A549 (cell line): ENCODE measurements around the gene TENM3.

ENCODE experiments used
- PHF8 ChIP-seq: fragments of 200-600 bp; sonication (generic); IDR thresholded peaks from 2 replicates; pipeline ENCODE4 v1.6.1; 2016; ENCODE audit warnings: low read depth, mild to moderate bottlenecking, antibody characterized with exemption, moderate library complexity, borderline replicate concordance
- TF ChIP-seq, protein P1 (sequence below): fragments of >200 bp; sonication (Bioruptor Twin); formaldehyde crosslinking; IDR thresholded peaks from 3 replicates; pipeline ENCODE4 v1.5.1; 2016

DNA sequence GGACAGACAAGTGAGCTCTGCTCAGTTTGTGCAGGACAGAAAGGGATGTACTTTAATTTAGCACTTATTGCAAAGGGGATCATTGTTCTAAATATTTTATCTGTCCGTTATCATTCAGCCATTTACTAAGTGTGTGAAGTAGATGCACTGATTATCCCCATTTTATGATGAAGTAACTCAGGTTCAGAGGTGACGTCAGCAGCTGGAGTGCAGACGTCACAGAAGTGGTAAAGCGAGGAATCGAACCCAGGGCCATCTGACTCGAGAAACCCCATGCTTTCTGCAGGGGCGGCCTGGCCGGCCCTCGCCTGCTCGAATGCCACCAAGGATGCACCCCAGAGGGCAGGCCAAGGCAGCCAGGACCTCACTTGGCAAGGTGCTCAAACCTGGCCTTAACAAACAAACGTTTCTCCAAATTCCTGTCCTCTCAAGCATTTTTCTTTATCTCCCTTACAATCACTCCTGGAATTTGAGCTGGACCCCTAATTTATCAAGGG, 599.0 kb downstream of the TENM3 start:
- no peak for TF ChIP-seq PHF8
- TF ChIP-seq, protein P1, sequence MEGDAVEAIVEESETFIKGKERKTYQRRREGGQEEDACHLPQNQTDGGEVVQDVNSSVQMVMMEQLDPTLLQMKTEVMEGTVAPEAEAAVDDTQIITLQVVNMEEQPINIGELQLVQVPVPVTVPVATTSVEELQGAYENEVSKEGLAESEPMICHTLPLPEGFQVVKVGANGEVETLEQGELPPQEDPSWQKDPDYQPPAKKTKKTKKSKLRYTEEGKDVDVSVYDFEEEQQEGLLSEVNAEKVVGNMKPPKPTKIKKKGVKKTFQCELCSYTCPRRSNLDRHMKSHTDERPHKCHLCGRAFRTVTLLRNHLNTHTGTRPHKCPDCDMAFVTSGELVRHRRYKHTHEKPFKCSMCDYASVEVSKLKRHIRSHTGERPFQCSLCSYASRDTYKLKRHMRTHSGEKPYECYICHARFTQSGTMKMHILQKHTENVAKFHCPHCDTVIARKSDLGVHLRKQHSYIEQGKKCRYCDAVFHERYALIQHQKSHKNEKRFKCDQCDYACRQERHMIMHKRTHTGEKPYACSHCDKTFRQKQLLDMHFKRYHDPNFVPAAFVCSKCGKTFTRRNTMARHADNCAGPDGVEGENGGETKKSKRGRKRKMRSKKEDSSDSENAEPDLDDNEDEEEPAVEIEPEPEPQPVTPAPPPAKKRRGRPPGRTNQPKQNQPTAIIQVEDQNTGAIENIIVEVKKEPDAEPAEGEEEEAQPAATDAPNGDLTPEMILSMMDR: no peak
